Bone marrow (tissue), 2 donors: ENCODE data around the gene COL19A1.

Experiments used
- DNase-seq, 2 donors: peaks; one replicate each; lab custom pipeline; 2025; lab: John Stamatoyannopoulos, UW

COL19A1 gene

GRCh38 chr6:70225055-70225454 is 358.7 kb downstream of the COL19A1 start:
- no peak for DNase-seq

DNA sequence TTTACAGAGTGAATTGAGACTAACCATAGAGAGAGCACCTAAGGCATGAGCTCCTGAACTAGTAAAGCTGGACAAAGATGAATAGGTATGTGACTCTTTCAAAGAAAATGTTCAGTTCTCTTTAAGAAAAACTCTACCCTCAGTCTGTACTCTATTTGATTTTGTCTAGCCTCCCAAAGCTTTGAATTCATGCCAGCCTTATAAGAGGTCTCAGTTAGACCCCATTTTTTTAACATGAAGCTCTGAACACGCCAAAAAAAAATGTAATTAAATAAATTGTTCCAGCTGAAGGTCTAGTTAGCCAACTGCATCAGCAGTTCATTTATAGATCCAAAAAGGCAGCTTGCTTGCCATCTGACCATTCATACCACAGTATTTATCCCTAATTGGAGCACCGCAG is 365.0 kb downstream of the COL19A1 start:
- no peak for DNase-seq

DNA sequence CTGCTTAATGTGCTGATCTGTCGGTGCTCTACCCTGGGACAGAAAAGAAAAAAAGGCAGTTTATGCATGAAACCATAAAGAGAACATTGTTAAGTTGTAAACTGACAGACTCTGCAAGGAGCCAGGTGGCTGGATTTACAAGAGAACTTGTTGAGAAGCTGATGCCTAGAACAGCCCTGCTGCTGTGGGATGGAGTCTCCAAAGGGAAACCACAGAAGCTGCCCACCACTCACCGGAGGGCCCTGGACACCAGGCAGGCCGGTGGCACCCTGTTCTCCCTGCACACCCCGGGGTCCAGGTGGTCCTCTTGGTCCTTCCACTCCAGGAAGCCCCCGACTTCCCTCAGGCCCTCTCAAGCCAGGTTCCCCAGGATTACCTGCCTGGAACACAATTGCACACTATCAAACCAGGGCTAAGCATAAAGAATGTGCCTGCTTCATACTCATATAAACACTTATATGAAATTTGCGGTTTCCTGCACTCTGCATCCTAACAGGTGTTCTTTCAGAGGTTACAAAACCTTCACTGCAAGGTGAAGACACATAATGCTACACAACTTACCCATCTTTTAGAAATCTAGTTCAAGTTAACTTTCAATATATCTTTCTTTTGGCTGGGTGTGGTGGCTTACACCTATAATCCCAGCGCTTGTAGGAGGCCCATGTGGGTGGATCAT is 368.3 kb downstream of the COL19A1 start:
- no peak for DNase-seq

GRCh38 chr6:70236343-70236742 is 370.0 kb downstream of the COL19A1 start:
- DNase-seq = no peak

- no peak for DNase-seq
Observed at GRCh38 chr6:70241031-70241430, 374.7 kb downstream of the COL19A1 start.

GRCh38 chr6:70241991-70242420 is 375.6 kb downstream of the COL19A1 start:
- DNase-seq = no peak

- no peak for DNase-seq
Observed at GRCh38 chr6:70246118-70246517, 379.8 kb downstream of the COL19A1 start.

- DNase-seq = no peak
Observed at GRCh38 chr6:70252604-70253003, 386.2 kb downstream of the COL19A1 start.

- DNase-seq = no peak
Observed at GRCh38 chr6:70253923-70254322, 387.6 kb downstream of the COL19A1 start.

GRCh38 chr6:70254784-70255183 is 388.4 kb downstream of the COL19A1 start:
- DNase-seq = no peak

- DNase-seq = no peak
Observed at GRCh38 chr6:70257768-70258273, 391.5 kb downstream of the COL19A1 start.

GRCh38 chr6:70258483-70258882 is 392.1 kb downstream of the COL19A1 start:
- DNase-seq = no peak
